ENCODE data around the gene PIP4K2C. TPM values are rescaled to one million over a fixed set of nuclear protein-coding genes. Genes with fewer than 3 reads are reported as not detected.
"Not testable (repeated sequence)": the region's sequence is repeated elsewhere in the genome, so short reads cannot be mapped to it uniquely, and the experiment has no call there.

The PIP4K2C gene
- total RNA-seq, 1 donor from 2014 or later, result 31.0 TPM

- H3K9me3 ChIP-seq, result no peaks in the 10 kb centered on the region
- H3K36me3 ChIP-seq, result no peaks in the 10 kb centered on the region
- no peak for TF ChIP-seq CTCF (IDR thresholded peaks at IDR 0.05)
- H3K27me3 ChIP-seq, result peaks cover 53% of the 10 kb centered on the region
- no peak overlapping the region for H3K27ac ChIP-seq
- H3K4me3 ChIP-seq, result no peak overlapping the region
- ATAC-seq (no peak), DNase-seq (no peak)
- intact Hi-C loops (cut with DNase I), result no loop called here
- H3K4me1 ChIP-seq, result peaks cover 6% of the 10 kb centered on the region
These were observed 46.4 kb downstream of the PIP4K2C start for GRCh38 chr12:57637364-57637763.

GRCh38 chr12:57638096-57638495 lies 47.1 kb downstream of the PIP4K2C start:
- Histone ChIP-seq H3K4me3 (no peak overlapping the region), H3K9me3 (no peaks in the 10 kb centered on the region), H3K27me3 (peaks cover 46% of the 10 kb centered on the region), H3K27ac (no peak overlapping the region), H3K36me3 (no peaks in the 10 kb centered on the region), H3K4me1 (no peaks in the 10 kb centered on the region)
- ATAC-seq (no peak), DNase-seq (no peak)
- TF ChIP-seq CTCF (IDR thresholded peaks at IDR 0.05), result no peak
- intact Hi-C loops (cut with DNase I), result no loop called here

GRCh38 chr12:57640175-57641042 lies 49.4 kb downstream of the PIP4K2C start:
- no peak for ATAC-seq
- TF ChIP-seq CTCF (IDR thresholded peaks at IDR 0.05), result no peak
- no peak overlapping the region for H3K4me3 ChIP-seq
- peaks cover 38% of the 10 kb centered on the region for H3K27me3 ChIP-seq
- intact Hi-C loops (cut with DNase I), result no loop called here
- H3K27ac ChIP-seq, result no peak overlapping the region
- no peaks in the 10 kb centered on the region for H3K4me1 ChIP-seq
- H3K9me3 ChIP-seq, result no peaks in the 10 kb centered on the region
- DNase-seq, result no peak
- no peaks in the 10 kb centered on the region for H3K36me3 ChIP-seq

GRCh38 chr12:57641699-57642442 lies 50.9 kb downstream of the PIP4K2C start:
- no peak for DNase-seq
- no peaks in the 10 kb centered on the region for H3K4me1 ChIP-seq
- H3K9me3 ChIP-seq, result no peaks in the 10 kb centered on the region
- H3K4me3 ChIP-seq, result no peak overlapping the region
- peaks cover 31% of the 10 kb centered on the region for H3K27me3 ChIP-seq
- no peaks in the 10 kb centered on the region for H3K36me3 ChIP-seq
- ATAC-seq, result no peak
- no peak for TF ChIP-seq CTCF (IDR thresholded peaks at IDR 0.05)
- no peak overlapping the region for H3K27ac ChIP-seq
- intact Hi-C loops (cut with DNase I), result no loop called here

- not testable (repeated sequence) for ATAC-seq, H3K4me1 ChIP-seq, DNase-seq
These were observed 55.1 kb downstream of the PIP4K2C start for GRCh38 chr12:57645990-57646658.

GRCh38 chr12:57646659-57647049 lies 55.7 kb downstream of the PIP4K2C start:
- ATAC-seq; DNase-seq; H3K4me3 ChIP-seq; H3K27ac ChIP-seq; intact Hi-C loops (cut with DNase I); H3K36me3 ChIP-seq; H3K4me1 ChIP-seq; H3K9me3 ChIP-seq: not testable (repeated sequence)
- peaks cover 13% of the 10 kb centered on the region for H3K27me3 ChIP-seq

More at GRCh38 chr12:57645990-57646658, 55.1 kb downstream of the PIP4K2C start:
- intact Hi-C loops (cut with DNase I); H3K9me3 ChIP-seq; H3K27ac ChIP-seq; H3K4me3 ChIP-seq; H3K36me3 ChIP-seq: not testable (repeated sequence)
- peaks cover 14% of the 10 kb centered on the region for H3K27me3 ChIP-seq

Other genes starting within 250 kb of the PIP4K2C start
- gene R3HDM2, start 160.1 kb upstream of the PIP4K2C start, total RNA-seq, result 81.0 TPM
- gene INHBC, start 156.4 kb upstream of the PIP4K2C start, total RNA-seq, result not detected
- not detected for gene INHBE, start 135.9 kb upstream of the PIP4K2C start, total RNA-seq
- 1.4 TPM for gene GLI1, start 131.4 kb upstream of the PIP4K2C start, total RNA-seq
- gene ARHGAP9, start 111.3 kb upstream of the PIP4K2C start, total RNA-seq, result 37.7 TPM
- gene MARS1, start 103.1 kb upstream of the PIP4K2C start, total RNA-seq, result 141 TPM
- 47.3 TPM for gene DDIT3, start 70.7 kb upstream of the PIP4K2C start, total RNA-seq
- gene MBD6, start 68.4 kb upstream of the PIP4K2C start, total RNA-seq, result 85.8 TPM
- gene DCTN2, start 44.0 kb upstream of the PIP4K2C start, total RNA-seq, result 90.7 TPM
- gene KIF5A, start 41.1 kb upstream of the PIP4K2C start, total RNA-seq, result 0.14 TPM
- 26.0 TPM for gene DTX3, start 13.6 kb downstream of the PIP4K2C start, total RNA-seq
- gene ARHGEF25, start 20.2 kb downstream of the PIP4K2C start, total RNA-seq, result 16.3 TPM
- gene B4GALNT1, start 42.0 kb downstream of the PIP4K2C start, total RNA-seq, result 0.93 TPM
- gene OS9, start 102.9 kb downstream of the PIP4K2C start, total RNA-seq, result 263 TPM
- gene AGAP2, start 147.6 kb downstream of the PIP4K2C start, total RNA-seq, result 5.4 TPM
- 39.9 TPM for gene TSPAN31, start 153.8 kb downstream of the PIP4K2C start, total RNA-seq
- 77.6 TPM for gene CDK4, start 161.1 kb downstream of the PIP4K2C start, total RNA-seq
- 21.2 TPM for gene MARCHF9, start 163.9 kb downstream of the PIP4K2C start, total RNA-seq
- 2.0 TPM for gene CYP27B1, start 175.9 kb downstream of the PIP4K2C start, total RNA-seq
- 26.9 TPM for gene METTL1, start 180.9 kb downstream of the PIP4K2C start, total RNA-seq
- 8.0 TPM for gene EEF1AKMT3, start 181.4 kb downstream of the PIP4K2C start, total RNA-seq
- gene TSFM, start 191.6 kb downstream of the PIP4K2C start, total RNA-seq, result 24.3 TPM
- 11.3 TPM for gene AVIL, start 227.5 kb downstream of the PIP4K2C start, total RNA-seq